ENCODE results near the gene PARVA.

The PARVA gene

DNA sequence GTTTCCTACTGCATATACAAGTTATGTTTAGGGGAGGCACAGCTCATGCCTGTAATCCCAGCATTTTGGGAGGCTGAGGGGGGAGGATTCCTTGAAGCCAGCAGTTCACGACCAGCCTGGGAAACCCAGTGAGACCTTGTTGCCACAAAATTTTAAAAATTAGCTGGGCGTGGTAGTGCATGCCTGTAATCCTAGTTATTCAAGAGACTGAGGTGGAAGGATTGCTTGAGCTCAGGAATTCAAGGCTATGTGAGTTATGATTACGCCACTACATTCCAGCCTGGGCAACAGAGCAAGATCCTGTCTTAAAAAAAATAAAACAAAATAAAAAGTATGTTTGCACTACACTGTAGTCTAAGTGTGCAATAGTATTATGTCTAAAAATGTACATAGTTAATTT is 188.0 kb downstream of the PARVA start:
- no peak for DNase-seq

GRCh38 chr11:12567746-12568460 is 190.5 kb downstream of the PARVA start:
- no peak for DNase-seq

- DNase-seq: no peak
Measured at GRCh38 chr11:12569499-12570425, 192.4 kb downstream of the PARVA start.

DNA sequence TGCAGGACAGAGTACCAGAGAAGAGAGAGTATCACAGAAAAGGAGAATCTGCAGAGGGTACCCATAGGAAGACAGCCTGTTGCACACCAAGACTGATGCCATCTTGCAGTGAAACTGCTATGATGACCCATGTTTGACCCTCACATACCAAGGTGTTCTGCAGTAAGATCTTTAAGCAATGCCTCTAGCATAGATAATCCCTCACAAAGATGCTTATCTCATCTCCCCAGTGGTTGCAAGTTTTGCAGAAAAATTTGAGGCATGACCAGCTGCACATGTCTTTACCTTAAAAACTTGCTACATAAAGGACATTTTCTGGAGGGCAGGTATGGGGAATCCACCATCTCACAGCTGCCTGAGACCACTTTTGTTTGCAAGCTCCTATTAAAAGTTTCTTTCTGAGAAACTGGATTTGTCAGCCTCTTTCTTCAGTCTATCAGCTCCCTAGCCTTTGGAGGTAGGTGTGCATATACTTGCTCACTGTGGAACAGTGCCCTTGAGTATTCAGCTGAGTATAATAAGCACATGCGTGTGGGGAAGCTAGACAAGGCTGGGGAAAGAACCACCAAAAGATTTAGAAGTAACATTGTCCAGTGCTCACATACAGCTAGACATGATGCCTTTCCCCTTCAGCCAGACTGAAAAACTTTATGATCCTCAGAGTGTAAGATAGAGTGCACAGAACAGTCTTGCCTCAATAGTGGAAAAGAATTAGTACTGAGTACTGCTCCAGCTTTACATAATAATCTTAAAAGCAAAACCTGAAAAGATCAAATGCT is 196.5 kb downstream of the PARVA start:
- DNase-seq: no peak

GRCh38 chr11:12577725-12578644 is 200.6 kb downstream of the PARVA start:
- no peak for DNase-seq

DNA sequence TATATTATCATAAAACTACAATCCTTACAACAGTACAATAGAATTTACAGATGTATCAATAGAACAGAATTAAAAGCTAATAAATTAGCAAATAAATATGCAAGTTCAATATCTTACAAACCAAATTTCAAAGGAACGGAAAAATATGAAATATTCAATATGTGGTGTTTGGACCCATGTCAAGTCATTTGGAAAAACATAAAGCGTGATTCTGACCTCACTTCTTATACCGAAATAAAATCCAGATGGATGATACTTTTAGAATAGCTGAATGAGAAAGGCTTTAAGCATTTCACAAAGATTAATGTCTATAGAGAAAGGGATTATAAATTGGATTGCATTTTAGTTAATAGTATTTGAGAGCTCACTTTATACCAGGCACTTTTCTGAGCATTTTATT is 204.0 kb downstream of the PARVA start:
- no peak for DNase-seq

DNA sequence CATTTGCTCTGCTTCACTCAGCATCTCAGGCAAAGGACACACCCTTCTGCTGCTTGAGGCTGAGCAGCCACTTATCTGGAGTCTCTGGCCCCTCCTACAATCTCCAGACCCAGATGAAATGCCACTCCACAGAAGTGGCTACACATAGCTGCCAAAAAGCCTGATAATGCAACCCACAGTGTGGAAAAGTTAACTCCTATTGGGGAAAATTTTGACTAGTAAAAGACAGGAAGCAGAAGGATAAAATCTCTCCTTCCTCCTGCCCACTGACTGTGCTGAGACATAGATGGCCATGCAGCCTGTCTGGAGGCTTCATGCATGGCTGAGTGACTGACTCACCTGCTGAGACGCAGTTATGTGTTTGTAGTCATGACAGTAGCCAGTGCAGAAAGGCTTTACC is 204.6 kb downstream of the PARVA start:
- DNase-seq: no peak

Data from activated CD4-positive, alpha-beta T cell treated with anti-CD3 and anti-CD28 coated beads for 4 hours (primary cell).